Activated CD4-positive, alpha-beta T cell treated with anti-CD3 and anti-CD28 coated beads, Interleukin-2, amount 10 ng/mL, durations not matched to agents 7 days and 5 days (primary cell): ENCODE results near the gene B3GAT3. TPM values are rescaled to one million over a fixed set of nuclear protein-coding genes. Genes with fewer than 3 reads are reported as not detected.

Source experiments
- CTCF ChIA-PET: fragments of 350-600 bp; sonication (Branson Sonifier 250); formaldehyde crosslinking; loops from one replicate; lab custom pipeline; 2021; ENCODE audit warnings: antibody characterized with exemption; lab: Charles Lee
- POLR2A ChIA-PET: fragments of 350-600 bp; sonication (Branson Sonifier 250); formaldehyde crosslinking; loops from one replicate; lab custom pipeline; 2021; ENCODE audit warnings: antibody characterized with exemption; lab: Charles Lee
- DNase-seq: peaks from one replicate; pipeline ENCODE4 v3.0.0-alpha.2; 2020
- H3K27ac Mint-ChIP-seq: one replicate; pipeline ENCODE4 v1.8.0; 2021; ENCODE audit warnings: mild to moderate bottlenecking, moderate library complexity, mixed read lengths
- H3K27me3 Mint-ChIP-seq: one replicate; pipeline ENCODE4 v1.8.0; 2021; ENCODE audit warnings: mixed read lengths
- H3K36me3 Mint-ChIP-seq: one replicate; pipeline ENCODE4 v1.8.0; 2021; ENCODE audit warnings: low read depth, mixed read lengths
- H3K4me1 Mint-ChIP-seq: one replicate; pipeline ENCODE4 v1.8.0; 2021; ENCODE audit warnings: mixed read lengths
- H3K4me3 Mint-ChIP-seq: one replicate; pipeline ENCODE4 v1.8.0; 2021; ENCODE audit warnings: mild to moderate bottlenecking, moderate library complexity, mixed read lengths
- H3K9me3 Mint-ChIP-seq: one replicate; pipeline ENCODE4 v1.8.0; 2021; ENCODE audit warnings: mixed read lengths
- total RNA-seq, 2 experiments: library from RNA; stranded (reverse); gene quantifications; one replicate each; pipeline ENCODE4 v1.2.3, GENCODE V29; 2021

B3GAT3 gene
- total RNA-seq, 2 experiments from 2014 or later = 63.4 to 71.1 TPM

DNA sequence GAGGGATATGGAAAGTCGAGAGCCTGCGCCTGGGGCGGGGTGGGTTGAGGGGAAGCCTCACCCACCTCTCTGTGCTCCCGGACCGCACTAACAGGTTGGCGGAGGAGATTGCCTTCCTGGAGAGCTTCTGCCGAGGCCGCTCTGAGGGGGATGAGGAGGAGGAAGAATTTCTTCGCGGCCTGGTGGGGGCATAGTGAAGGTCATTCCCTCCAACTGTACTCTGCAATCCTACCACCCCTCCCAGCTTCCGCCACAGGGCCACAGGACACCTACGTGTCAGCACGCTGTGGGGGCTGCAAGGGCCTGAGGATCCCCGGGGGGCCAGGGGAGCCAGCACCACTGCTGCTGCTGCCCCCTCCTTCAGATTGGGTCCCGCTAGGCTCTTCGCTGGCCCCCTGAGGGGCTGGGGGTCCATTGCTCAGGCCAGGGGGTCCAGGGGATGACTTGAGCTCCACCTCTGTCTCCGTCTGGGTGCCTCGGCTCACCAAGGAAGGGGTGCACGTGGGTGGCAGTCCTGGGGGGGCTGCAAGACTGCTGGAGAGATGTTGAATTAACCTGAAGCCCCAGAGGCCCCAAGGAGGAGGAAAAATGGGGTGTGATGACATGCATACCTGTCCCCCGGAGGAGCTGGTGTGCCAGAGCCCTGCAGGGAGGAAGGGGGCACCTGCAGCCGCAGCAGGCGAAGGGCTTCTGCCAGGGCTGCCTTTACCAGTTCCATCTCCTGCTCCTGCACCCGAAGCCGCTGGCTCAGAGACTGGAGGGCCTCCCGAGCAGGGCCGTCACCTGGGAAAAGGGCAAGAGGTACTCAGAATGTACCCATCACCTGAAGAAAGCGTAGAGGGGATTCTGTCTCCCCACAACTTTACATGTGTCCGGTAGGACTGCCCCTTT is 10.7 kb downstream of the B3GAT3 start:
- ChIA-PET POLR2A (interaction anchor here (1.2 kb wide), 1 partner anchor 54 kb away, joined by 3 read pairs; the partner anchor contains the start of gene C11orf98), CTCF (interaction anchor here (0.9 to 4.5 kb wide), 17 partner anchors 11 to 117 kb away, joined by 3 to 40 read pairs (median 4); partner anchors contain the start of genes B3GAT3, BSCL2, C11orf98 and CSKMT)
- Mint-ChIP-seq H3K36me3 (peaks cover 48% of the 10 kb centered on the region), H3K4me3 (peak overlapping the region; percentile 96), H3K4me1 (peaks cover 52% of the 10 kb centered on the region), H3K27me3 (no peaks in the 10 kb centered on the region), H3K9me3 (no peaks in the 10 kb centered on the region), H3K27ac (peak overlapping the region; percentile 94)
- DNase-seq = no peak

DNA sequence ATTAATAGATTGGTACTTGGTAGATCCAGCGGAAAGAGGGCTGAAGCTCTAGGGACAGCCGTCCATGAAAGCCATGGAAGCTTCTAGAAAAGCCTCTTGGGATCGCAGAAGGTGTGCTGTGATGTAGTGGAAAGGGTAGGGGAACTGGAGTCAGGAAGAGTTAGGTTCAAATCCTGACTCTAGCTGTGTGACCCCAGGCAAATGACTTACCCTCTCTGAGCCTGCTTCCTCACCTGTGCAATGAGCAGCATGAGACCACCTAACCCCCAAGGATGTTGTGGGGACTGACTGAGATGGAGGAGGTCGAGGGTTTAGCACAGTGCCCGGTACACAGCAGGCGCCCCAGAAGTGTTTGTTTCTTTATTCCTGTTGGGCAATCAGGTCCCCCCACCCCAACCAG is 11.4 kb downstream of the B3GAT3 start:
- POLR2A ChIA-PET = no interaction called here
- CTCF ChIA-PET = interaction anchor here (1.0 to 4.5 kb wide), 9 partner anchors 10 to 97 kb away, joined by 3 to 40 read pairs (median 5); partner anchors contain the start of genes B3GAT3, BSCL2, C11orf98 and CSKMT
- DNase-seq = no peak
- Mint-ChIP-seq H3K9me3 (no peaks in the 10 kb centered on the region), H3K27ac (peak overlapping the region; percentile 69), H3K36me3 (peaks cover 47% of the 10 kb centered on the region), H3K27me3 (no peaks in the 10 kb centered on the region), H3K4me1 (peaks cover 51% of the 10 kb centered on the region), H3K4me3 (peak overlapping the region; percentile 96)

DNA sequence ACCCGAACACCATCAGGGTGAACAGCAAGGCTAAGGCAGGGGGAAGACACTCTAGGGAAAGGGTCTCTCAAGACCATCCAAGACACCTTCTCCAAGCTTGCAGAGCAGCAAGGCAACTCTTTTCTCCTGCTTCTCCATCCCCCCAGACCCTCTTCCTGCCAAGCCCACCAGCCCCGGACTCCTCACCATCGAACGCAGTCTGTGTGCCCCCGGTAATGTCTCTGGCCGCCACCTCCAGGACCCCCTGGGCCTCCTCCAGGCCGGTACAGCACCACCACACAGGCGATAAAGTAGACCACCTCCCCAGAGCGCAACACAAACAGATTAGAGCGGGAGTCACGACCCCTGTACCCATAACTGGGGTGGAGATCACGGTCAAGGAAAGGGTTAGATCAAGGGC is 13.0 kb downstream of the B3GAT3 start:
- ChIA-PET CTCF (interaction anchor here (1.2 to 4.5 kb wide), 5 partner anchors 10 to 56 kb away, joined by 3 to 40 read pairs (median 5); partner anchors contain the start of genes B3GAT3, C11orf98, CSKMT and TUT1), POLR2A (no interaction called here)
- Mint-ChIP-seq H3K27me3 (no peaks in the 10 kb centered on the region), H3K4me1 (peaks cover 47% of the 10 kb centered on the region), H3K4me3 (no peak overlapping the region), H3K36me3 (peaks cover 50% of the 10 kb centered on the region), H3K27ac (no peak overlapping the region), H3K9me3 (no peaks in the 10 kb centered on the region)
- DNase-seq = no peak

DNA sequence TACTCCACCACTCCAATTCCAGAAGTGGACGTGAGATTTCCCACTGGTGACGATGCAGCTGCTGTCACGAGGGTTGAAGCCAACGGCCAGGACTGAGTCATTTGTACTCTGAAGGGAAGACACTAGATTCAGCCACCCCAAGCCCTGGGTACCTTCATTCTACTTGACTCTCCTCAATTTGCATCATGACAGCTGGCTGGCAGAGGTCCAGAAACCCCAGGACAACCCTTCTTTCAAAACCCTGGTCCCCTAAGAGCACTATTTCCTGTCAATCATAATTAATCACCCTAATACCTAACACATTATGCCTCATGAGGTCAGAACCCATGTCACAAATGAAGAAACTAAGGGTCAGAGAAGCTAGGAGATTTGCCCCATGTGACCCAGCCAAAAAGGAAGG is 14.1 kb downstream of the B3GAT3 start:
- no peaks in the 10 kb centered on the region for H3K9me3 Mint-ChIP-seq
- POLR2A ChIA-PET = interaction anchor here (0.6 to 0.7 kb wide), 2 partner anchors 58 to 64 kb away, joined by 3 to 7 read pairs; partner anchors contain the start of genes CSKMT and UQCC3
- CTCF ChIA-PET = interaction anchor here (0.6 to 4.5 kb wide), 3 partner anchors 9 to 105 kb away, joined by 3 to 40 read pairs (median 6); partner anchors contain the start of gene B3GAT3
- H3K4me1 Mint-ChIP-seq = peaks cover 54% of the 10 kb centered on the region
- no peak overlapping the region for H3K4me3 Mint-ChIP-seq
- H3K27ac Mint-ChIP-seq = no peak overlapping the region
- H3K27me3 Mint-ChIP-seq = no peaks in the 10 kb centered on the region
- H3K36me3 Mint-ChIP-seq = peaks cover 61% of the 10 kb centered on the region
- no peak for DNase-seq

DNA sequence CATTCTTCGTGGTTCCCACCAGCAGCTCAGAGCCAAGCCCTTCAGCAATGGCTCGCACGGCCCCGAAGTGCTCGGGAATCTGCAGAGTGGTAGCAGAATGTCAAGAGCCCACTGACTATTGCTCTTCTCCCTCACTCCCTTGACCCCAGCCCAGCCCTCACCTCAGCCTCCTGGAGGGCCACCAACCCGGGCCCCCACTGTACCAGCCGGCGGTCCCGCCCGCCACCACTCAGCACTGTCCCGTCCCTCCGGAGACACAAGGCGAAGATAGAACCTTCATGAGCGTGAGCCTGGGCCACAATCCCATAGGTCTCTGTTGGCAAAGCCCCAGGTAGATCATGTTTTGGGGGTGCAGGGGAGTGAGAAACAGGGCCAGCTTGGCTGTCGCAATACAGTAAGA is 15.9 kb downstream of the B3GAT3 start:
- POLR2A ChIA-PET = no interaction called here
- no peak overlapping the region for H3K4me3 Mint-ChIP-seq
- peaks cover 59% of the 10 kb centered on the region for H3K36me3 Mint-ChIP-seq
- H3K9me3 Mint-ChIP-seq = no peaks in the 10 kb centered on the region
- DNase-seq = no peak
- no peaks in the 10 kb centered on the region for H3K27me3 Mint-ChIP-seq
- no peak overlapping the region for H3K27ac Mint-ChIP-seq
- CTCF ChIA-PET = interaction anchor here (1.3 kb wide), 1 partner anchor 17 kb away, joined by 3 read pairs; no protein-coding TSS in a partner anchor
- peaks cover 54% of the 10 kb centered on the region for H3K4me1 Mint-ChIP-seq

DNA sequence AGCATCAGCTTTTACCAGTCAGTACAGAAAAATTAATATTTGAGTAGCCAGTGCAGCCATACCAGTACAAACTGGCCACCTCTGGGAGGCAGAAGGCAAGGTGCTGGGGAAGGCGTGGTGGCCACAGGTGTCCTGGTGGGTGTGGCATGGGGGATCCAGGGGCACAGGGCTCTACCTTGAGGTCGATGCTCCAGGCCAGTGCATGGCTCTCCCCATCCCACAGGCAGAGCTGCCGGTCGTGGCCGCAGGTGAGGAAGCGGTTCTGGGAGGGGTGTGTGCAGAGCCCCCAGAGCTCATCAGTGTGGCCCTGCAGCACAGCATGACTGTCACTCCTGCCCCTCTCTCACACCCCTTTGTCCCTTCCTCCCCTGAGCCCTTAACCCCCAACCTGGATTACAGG is 16.3 kb downstream of the B3GAT3 start:
- Mint-ChIP-seq H3K4me1 (peaks cover 50% of the 10 kb centered on the region), H3K4me3 (no peak overlapping the region), H3K9me3 (no peaks in the 10 kb centered on the region), H3K36me3 (peaks cover 61% of the 10 kb centered on the region), H3K27me3 (no peaks in the 10 kb centered on the region), H3K27ac (no peak overlapping the region)
- ChIA-PET POLR2A (no interaction called here), CTCF (interaction anchor here (1.3 kb wide), 1 partner anchor 17 kb away, joined by 3 read pairs; no protein-coding TSS in a partner anchor)
- no peak for DNase-seq

DNA sequence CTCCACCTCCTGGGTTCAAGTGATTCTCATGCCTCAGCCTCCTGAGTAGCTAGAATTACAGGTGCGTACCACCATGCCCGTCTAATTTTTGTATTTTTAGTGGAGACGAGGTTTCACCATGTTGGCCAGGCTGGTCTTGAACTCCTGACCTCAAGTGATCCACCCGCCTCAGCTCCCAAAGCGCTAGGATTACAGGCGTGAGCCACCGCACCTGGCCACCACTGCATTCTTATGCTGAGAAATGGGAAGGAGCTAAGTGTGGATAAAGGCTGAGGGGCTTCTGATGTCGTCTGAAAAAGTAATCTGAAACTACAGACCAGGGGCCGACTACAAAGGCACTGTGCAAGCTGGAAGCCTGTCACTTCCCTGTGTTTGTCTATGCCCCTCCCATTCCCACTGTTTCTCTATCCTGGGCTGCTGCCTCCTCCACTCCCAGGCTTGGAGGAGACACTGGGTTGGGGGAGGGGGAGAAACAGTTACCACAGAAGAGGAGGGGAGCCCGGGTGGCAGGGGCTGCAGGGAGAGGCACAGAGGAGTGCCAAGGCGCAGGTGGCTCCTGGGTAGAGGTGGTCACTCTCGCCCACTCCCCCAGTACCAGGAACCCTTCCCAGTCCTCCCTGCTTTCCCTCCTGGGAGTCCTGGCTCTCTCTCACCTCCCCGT is 17.2 kb downstream of the B3GAT3 start:
- Mint-ChIP-seq H3K27me3 (no peaks in the 10 kb centered on the region), H3K36me3 (peaks cover 64% of the 10 kb centered on the region), H3K4me3 (no peak overlapping the region), H3K9me3 (no peaks in the 10 kb centered on the region), H3K27ac (no peak overlapping the region), H3K4me1 (peaks cover 48% of the 10 kb centered on the region)
- POLR2A ChIA-PET = no interaction called here
- CTCF ChIA-PET = interaction anchor here (1.0 to 1.5 kb wide), 3 partner anchors 11 to 13 kb away, joined by 3 to 5 read pairs (median 4); partner anchors contain the start of gene TUT1
- DNase-seq = no peak

DNA sequence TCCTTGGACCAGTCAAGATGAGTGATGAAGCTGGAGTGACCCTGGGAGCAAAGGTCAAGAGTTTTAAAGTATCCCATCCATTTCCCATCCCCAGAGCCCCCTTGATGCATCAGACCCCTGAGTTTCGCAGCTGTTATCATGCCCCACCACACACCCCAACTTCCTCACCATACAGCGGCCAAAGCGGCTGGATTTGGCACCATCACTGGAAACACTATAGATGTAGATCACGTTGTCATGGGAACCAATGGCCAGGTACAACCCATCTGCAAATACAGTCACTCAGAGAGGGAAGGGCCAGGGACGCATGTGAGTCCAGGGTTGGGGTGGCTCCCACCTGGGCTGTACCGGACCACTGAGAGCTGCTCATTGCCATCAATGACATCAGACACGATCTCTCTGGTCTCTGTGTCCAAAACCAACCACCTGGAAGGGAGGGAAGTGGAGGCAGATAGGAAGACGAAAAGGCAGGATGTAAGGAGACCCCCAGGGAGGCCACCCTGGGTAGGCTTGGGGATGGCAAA is 17.9 kb downstream of the B3GAT3 start:
- POLR2A ChIA-PET = no interaction called here
- H3K27ac Mint-ChIP-seq = peak overlapping the region; percentile 81

DNA sequence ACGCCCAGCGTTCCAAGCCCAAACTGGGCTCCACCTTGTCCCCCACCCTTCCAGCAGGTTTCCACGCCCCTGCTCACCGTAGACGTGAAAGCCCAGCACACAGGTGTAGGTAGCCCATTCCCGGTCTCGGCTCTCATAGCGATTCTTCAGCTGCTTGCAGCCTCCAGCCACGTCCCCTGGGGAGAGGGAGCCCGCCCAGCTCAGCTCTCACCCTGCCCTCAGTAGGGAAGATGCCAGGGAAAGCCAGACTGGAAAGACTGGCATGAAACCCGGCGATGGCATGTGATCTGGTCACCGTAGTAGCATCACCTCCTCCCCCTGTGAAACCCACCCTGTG is 18.7 kb downstream of the B3GAT3 start:
- H3K4me1 Mint-ChIP-seq = peaks cover 50% of the 10 kb centered on the region
- ChIA-PET POLR2A (no interaction called here), CTCF (interaction anchor here (1.0 to 2.4 kb wide), 3 partner anchors 10 to 62 kb away, joined by 3 to 7 read pairs (median 5); partner anchors contain the start of genes C11orf98, CSKMT, EML3 and ROM1)
- DNase-seq = no peak
- H3K4me3 Mint-ChIP-seq = peak overlapping the region; percentile 54
- no peaks in the 10 kb centered on the region for H3K9me3 Mint-ChIP-seq
- no peaks in the 10 kb centered on the region for H3K27me3 Mint-ChIP-seq
- H3K27ac Mint-ChIP-seq = peak overlapping the region; percentile 81
- H3K36me3 Mint-ChIP-seq = peaks cover 70% of the 10 kb centered on the region

More for the DNA sequence above, 17.9 kb downstream of the B3GAT3 start:
- Mint-ChIP-seq H3K4me3 (peak overlapping the region; percentile 54), H3K36me3 (peaks cover 66% of the 10 kb centered on the region), H3K27me3 (no peaks in the 10 kb centered on the region), H3K4me1 (peaks cover 49% of the 10 kb centered on the region), H3K9me3 (no peaks in the 10 kb centered on the region)
- CTCF ChIA-PET = interaction anchor here (1.0 to 1.7 kb wide), 5 partner anchors 9 to 17 kb away, joined by 3 to 5 read pairs (median 4); partner anchors contain the start of genes EML3, ROM1 and TUT1
- no peak for DNase-seq

DNA sequence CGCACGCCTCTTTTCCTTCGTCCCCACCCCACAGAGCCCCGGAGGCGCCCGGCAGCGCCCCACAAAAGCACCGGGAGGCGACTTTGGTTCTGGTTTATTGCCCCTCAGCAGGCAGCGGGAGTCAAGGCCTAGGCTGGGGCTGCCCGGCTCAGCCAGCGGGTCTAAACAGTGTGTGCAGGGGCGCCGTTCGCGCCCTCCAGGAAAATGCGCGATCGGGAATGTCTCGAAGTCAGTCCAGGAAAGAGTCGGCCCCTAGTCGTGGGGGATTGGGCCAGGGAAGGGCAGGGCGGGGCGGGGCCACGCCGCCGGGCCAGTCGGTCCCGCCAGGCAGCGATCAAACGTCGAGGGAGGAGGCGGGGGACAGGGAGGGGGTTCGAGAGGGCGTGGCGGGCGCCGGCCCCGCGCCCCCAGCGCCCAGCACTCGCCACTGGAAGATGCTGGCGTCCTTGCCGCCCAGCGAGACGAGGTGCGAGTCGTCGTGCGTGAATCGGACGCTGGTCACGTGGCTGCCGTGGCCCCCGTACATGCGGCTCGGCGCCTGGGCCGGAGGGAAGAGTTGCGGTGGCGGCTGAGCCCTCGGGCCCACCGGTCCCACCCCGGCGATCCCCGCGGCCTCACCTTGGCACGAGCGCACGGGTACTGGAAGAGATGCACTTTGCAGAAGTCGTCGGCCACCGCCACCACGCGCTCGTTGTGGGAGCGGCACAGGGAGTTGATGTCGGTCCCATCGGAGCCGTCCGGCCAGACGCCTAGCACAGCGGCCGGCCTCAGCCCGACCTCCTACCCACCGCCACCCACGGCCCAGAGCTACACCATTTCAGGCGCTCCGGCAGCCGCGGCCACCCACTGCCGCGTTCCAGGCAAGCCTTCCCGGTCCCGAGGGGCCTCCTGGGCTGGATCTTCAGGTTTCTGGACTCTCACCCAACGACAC is 19.4 kb downstream of the B3GAT3 start:
- Mint-ChIP-seq H3K4me1 (peaks cover 50% of the 10 kb centered on the region), H3K27me3 (no peaks in the 10 kb centered on the region), H3K9me3 (no peaks in the 10 kb centered on the region), H3K4me3 (peak overlapping the region; percentile 85), H3K27ac (peak overlapping the region; percentile 95), H3K36me3 (peaks cover 70% of the 10 kb centered on the region)
- ChIA-PET CTCF (interaction anchor here (1.0 to 3.7 kb wide), 7 partner anchors 8 to 62 kb away, joined by 3 to 25 read pairs (median 6); partner anchors contain the start of genes C11orf98, CSKMT, EML3 and GANAB), POLR2A (interaction anchor here (0.6 to 1.9 kb wide), 7 partner anchors 11 to 279 kb away, joined by 3 to 18 read pairs (median 3); partner anchors contain the start of genes EEF1G, SLC3A2, TUT1 and UQCC3)
- DNase-seq = peak; percentile 22
